Erythroblast (primary cell): ENCODE results near the gene SACS.

Source experiments
- GATA1 ChIP-seq: IDR thresholded peaks from 2 replicates; pipeline ENCODE4 v1.6.1; 2011; ENCODE audit warnings: low read depth, mild to moderate bottlenecking, control low read depth, low read length, moderate library complexity
- POLR2A ChIP-seq: IDR thresholded peaks from 2 replicates; pipeline ENCODE4 v1.6.1; 2011; ENCODE audit warnings: mild to moderate bottlenecking, low read length

DNA sequence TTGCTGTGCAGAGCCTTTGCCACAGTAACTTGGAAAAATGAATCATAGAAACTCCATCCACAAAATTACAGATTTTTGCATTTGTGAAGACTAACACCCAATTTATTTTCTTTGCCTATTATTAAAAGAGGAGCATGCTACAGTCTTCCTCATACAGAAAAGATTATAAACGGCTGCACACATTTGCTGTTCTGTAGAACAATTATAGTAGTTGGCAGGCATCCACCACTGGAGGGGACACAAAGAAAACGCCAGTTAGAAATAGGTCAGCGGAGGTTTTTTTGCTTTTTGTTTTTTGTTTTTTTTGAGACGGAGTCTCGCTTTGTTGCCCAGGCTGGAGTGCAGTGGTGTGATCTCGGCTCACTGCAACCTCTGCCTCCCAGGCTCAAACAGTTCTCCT, 51.6 kb downstream of the SACS start:
- TF ChIP-seq POLR2A: no peak
- TF ChIP-seq GATA1: no peak
